ENCODE measurements around the gene TMEM163. TPM values are rescaled to one million over a fixed set of nuclear protein-coding genes. Genes with fewer than 3 reads are reported as not detected.

TMEM163 gene
- total and polyA plus RNA-seq, 2 donors from 2014 or later, result 2.6 to 5.9 TPM

DNA sequence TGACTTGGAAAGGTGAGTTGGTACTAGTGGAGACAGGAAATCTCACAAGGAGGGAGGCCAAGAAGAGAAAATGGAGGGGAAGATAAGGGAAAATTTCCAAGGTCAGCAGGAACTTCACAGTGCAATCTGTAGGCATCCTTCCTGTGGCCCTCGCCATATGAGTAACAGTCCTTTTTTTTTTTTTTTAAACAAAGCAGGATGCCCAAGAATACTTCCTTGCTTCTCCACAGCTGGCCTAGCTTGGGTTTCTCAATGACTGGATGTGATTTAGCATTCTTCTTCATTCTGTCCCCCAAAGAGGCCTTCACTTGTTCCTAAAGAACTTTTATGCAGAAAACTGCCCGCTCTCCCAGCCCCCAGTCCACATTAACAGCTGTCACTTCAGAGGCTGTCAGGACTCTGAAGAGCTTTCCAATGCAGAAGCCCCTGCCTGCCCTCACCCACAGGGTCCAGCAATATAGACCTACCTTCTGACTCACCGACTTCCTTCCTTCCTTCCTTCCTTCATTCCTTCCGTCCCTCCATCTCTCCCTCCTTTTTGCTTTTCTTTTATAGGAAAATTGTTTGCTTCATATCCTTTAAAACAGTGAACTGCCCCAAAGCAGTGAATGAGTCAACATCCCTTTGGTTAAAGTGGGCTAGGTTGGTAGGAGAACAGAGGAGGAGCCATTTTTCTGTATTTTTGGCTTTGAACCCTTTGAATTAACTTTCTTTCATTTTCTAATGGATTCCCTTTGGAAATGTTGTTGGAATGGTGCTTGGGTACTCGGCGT lies 292.9 kb downstream of the TMEM163 start:
- no peaks in the 10 kb centered on the region for H3K4me1 ChIP-seq (ENCODE audit: control insufficient read depth in 2 of 3, insufficient read depth in 2 of 3, low read depth in 1 of 3, low read length in 3 of 3)
- H3K4me3 ChIP-seq (ENCODE audit: low read length in 3 of 3), result no peak overlapping the region
- TF ChIP-seq, protein P1, sequence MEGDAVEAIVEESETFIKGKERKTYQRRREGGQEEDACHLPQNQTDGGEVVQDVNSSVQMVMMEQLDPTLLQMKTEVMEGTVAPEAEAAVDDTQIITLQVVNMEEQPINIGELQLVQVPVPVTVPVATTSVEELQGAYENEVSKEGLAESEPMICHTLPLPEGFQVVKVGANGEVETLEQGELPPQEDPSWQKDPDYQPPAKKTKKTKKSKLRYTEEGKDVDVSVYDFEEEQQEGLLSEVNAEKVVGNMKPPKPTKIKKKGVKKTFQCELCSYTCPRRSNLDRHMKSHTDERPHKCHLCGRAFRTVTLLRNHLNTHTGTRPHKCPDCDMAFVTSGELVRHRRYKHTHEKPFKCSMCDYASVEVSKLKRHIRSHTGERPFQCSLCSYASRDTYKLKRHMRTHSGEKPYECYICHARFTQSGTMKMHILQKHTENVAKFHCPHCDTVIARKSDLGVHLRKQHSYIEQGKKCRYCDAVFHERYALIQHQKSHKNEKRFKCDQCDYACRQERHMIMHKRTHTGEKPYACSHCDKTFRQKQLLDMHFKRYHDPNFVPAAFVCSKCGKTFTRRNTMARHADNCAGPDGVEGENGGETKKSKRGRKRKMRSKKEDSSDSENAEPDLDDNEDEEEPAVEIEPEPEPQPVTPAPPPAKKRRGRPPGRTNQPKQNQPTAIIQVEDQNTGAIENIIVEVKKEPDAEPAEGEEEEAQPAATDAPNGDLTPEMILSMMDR (IDR thresholded peaks at IDR 0.05; ENCODE audit: borderline replicate concordance, extremely low read depth, insufficient read depth), result no peak
- no peaks in the 10 kb centered on the region for H3K27me3 ChIP-seq (ENCODE audit: control insufficient read depth, insufficient read depth, low read length)
- H3K9me3 ChIP-seq (ENCODE audit: control insufficient read depth in 2 of 3, insufficient read depth in 1 of 3, low read length in 3 of 3), result no peaks in the 10 kb centered on the region
- DNase-seq (no peak), FAIRE-seq (no peak)
- no peak overlapping the region for H3K9ac ChIP-seq (ENCODE audit: low read length in 3 of 3)
- H3K27ac ChIP-seq (ENCODE audit: low read depth in 2 of 2, low read length in 2 of 2), result no peak overlapping the region
- intact Hi-C loops (cut with DNase I), result no loop called here
- H3K36me3 ChIP-seq (ENCODE audit: control insufficient read depth in 2 of 3, insufficient read depth in 3 of 3, low read length in 3 of 3), result peaks cover 0 to 4% (median 0%) of the 10 kb centered on the region in 3 donors

DNA sequence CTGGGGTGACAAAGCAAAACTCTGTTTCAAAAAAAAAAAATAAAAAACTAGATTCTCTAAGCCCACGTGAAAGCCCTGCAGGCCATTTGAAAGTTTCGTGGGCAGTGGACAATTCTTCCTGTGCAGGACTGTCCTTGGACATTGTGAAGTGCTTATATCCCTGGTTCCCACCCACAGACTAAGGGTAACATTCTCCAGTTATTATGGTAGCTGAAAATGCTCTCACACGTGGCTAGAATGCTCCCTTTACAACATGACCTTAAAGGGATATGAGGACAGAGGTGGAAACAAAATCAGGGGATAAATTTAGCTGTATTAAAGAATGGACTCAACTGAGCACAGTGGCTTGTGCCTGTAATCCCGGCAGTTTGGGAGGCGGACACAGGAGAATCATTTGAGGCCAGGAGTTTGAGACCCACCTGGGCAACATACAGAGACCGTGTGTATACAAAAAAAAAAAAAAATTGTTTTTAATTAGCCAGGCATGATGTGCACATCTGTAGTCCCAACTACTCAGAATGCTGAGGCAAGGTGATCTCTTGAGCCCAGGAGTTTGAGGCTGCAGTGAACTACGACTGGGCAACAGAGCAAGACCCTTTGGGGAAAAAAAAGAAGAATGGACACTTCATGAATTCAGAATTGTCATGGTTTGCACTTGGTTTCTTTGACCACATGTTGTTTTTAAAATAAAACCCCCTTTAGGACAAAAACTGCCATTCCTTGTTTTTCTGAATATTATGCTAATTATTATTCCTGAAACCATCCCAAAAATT lies 297.1 kb downstream of the TMEM163 start:
- H3K27ac ChIP-seq (ENCODE audit: low read depth in 2 of 2, low read length in 2 of 2), result no peak overlapping the region
- no peak overlapping the region for H3K9ac ChIP-seq (ENCODE audit: low read length in 3 of 3)
- no peaks in the 10 kb centered on the region for H3K9me3 ChIP-seq (ENCODE audit: control insufficient read depth in 2 of 3, insufficient read depth in 1 of 3, low read length in 3 of 3)
- H3K4me1 ChIP-seq (ENCODE audit: control insufficient read depth in 2 of 3, insufficient read depth in 2 of 3, low read depth in 1 of 3, low read length in 3 of 3), result no peaks in the 10 kb centered on the region
- TF ChIP-seq, protein P1 (IDR thresholded peaks at IDR 0.05; ENCODE audit: borderline replicate concordance, extremely low read depth, insufficient read depth), result no peak
- H3K4me3 ChIP-seq (ENCODE audit: low read length in 3 of 3), result no peak overlapping the region
- no peaks in the 10 kb centered on the region for H3K27me3 ChIP-seq (ENCODE audit: control insufficient read depth, insufficient read depth, low read length)
- intact Hi-C loops (cut with DNase I), result no loop called here
- peaks cover 0 to 4% (median 0%) of the 10 kb centered on the region in 3 donors for H3K36me3 ChIP-seq (ENCODE audit: control insufficient read depth in 2 of 3, insufficient read depth in 3 of 3, low read length in 3 of 3)
- FAIRE-seq (no peak), DNase-seq (no peak)

DNA sequence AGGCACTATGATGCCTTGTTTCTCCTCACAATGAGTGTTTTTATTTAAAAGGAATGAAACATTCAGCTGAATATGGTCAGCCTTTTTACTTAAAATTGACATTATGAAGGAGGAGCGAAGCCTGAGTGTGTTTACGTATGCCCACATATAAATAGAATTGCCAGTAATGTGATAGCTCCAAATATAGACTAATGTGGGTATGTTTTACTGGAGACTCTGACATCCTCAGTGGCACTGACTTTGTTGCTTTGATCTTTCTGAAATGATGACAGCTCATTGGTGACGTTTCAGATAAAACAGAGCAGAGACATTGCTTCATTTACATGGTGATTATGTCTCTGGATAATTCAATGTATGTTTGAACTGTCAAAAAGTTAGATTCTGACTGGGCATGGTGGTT lies 297.9 kb downstream of the TMEM163 start:
- no peak overlapping the region for H3K27ac ChIP-seq (ENCODE audit: low read depth in 2 of 2, low read length in 2 of 2)
- no peak for DNase-seq
- no peak for FAIRE-seq

More for the DNA sequence above, 297.9 kb downstream of the TMEM163 start:
- H3K9ac ChIP-seq (ENCODE audit: low read length in 3 of 3), result no peak overlapping the region
- no peak overlapping the region for H3K4me3 ChIP-seq (ENCODE audit: low read length in 3 of 3)
- intact Hi-C loops (cut with DNase I), result no loop called here
- no peaks in the 10 kb centered on the region for H3K27me3 ChIP-seq (ENCODE audit: control insufficient read depth, insufficient read depth, low read length)
- H3K4me1 ChIP-seq (ENCODE audit: control insufficient read depth in 2 of 3, insufficient read depth in 2 of 3, low read depth in 1 of 3, low read length in 3 of 3), result no peaks in the 10 kb centered on the region
- peaks cover 0 to 4% (median 0%) of the 10 kb centered on the region in 3 donors for H3K36me3 ChIP-seq (ENCODE audit: control insufficient read depth in 2 of 3, insufficient read depth in 3 of 3, low read length in 3 of 3)
- no peaks in the 10 kb centered on the region for H3K9me3 ChIP-seq (ENCODE audit: control insufficient read depth in 2 of 3, insufficient read depth in 1 of 3, low read length in 3 of 3)
- TF ChIP-seq, protein P1 (IDR thresholded peaks at IDR 0.05; ENCODE audit: borderline replicate concordance, extremely low read depth, insufficient read depth), result no peak
